Measurements from ENCODE around the gene COMMD4. TPM values are rescaled to one million over a fixed set of nuclear protein-coding genes. Genes with fewer than 3 reads are reported as not detected.
"Not testable (repeated sequence)": the region's sequence is repeated elsewhere in the genome, so short reads cannot be mapped to it uniquely, and the experiment has no call there.

Gene COMMD4
- total and polyA plus RNA-seq, 2 of the 4 experiments (the other 2 are of a cell fraction) = 91.2 to 133 TPM

GRCh38 chr15:75302753-75303152 is 33.1 kb upstream of the COMMD4 start:
- H3K18ac ChIP-seq (ENCODE audit: low read depth, low read length); CTCF ChIA-PET; ATAC-seq (ENCODE audit: low read depth); H3K56ac ChIP-seq (ENCODE audit: extremely low read depth, insufficient read depth, low read length); BruUV-seq (replicated peaks); H2AK5ac ChIP-seq (ENCODE audit: low read depth, low read length); H3K4ac ChIP-seq (ENCODE audit: low read depth, low read length); H3K27ac ChIP-seq (ENCODE audit: insufficient read depth, low read length); H2BK5ac ChIP-seq (ENCODE audit: low read depth, low read length, poor library complexity, severe bottlenecking); dilution Hi-C loops (cut with HindIII; ENCODE audit: low sequenced_read_pairs, unreplicated experiment); H4K8ac ChIP-seq (ENCODE audit: low read depth in 2 of 2, low read length in 2 of 2); H4K91ac ChIP-seq (ENCODE audit: insufficient read depth, low read depth, low read length); DNase-seq; H3K23ac ChIP-seq (ENCODE audit: low read depth, low read length); H3K36me3 ChIP-seq (ENCODE audit: control insufficient read depth, insufficient read depth, low read length); H4K5ac ChIP-seq (ENCODE audit: low read depth, low read length); H3K79me1 ChIP-seq (ENCODE audit: low read depth in 1 of 2, low read length in 2 of 2); H3K14ac ChIP-seq (replicated peaks; ENCODE audit: low read depth, low read length); H2BK120ac ChIP-seq (ENCODE audit: low read depth, low read length); H3K4me1 ChIP-seq (ENCODE audit: control insufficient read depth, insufficient read depth, low read length); H3K9me1 ChIP-seq (ENCODE audit: insufficient read depth, low read length); H2BK15ac ChIP-seq (ENCODE audit: low read depth, low read length); POLR2A ChIA-PET (ENCODE audit: unreplicated experiment); H3K4me2 ChIP-seq (ENCODE audit: low read depth, low read length); in situ Hi-C loops (cut with MboI; ENCODE audit: low sequenced_read_pairs); H4K20me1 ChIP-seq (ENCODE audit: insufficient read depth, low read length); H2AFZ ChIP-seq (replicated peaks; ENCODE audit: low read length, poor library complexity); H3K9me3 ChIP-seq (ENCODE audit: control insufficient read depth, insufficient read depth, low read length); H3K9ac ChIP-seq (ENCODE audit: low read depth, low read length); H2BK20ac ChIP-seq (ENCODE audit: low read depth, low read length); H2AK9ac ChIP-seq (replicated peaks; ENCODE audit: low read depth, low read length, poor library complexity); H3K4me3 ChIP-seq (ENCODE audit: insufficient read depth, low read depth, low read length): not testable (repeated sequence)
- WGBS, 2 experiments (ENCODE audit: extremely low coverage in 2 of 2, insufficient read length in 1 of 2) = no CpG with 5 or more reads among the region's 4 CpGs
- intact Hi-C loops (cut with micrococcal nuclease) = loop anchor here (10.0 kb wide), 2 partner anchors 58 to 278 kb away; partner anchors contain the start of gene PPCDC
- H3K27me3 ChIP-seq (ENCODE audit: control insufficient read depth, insufficient read depth, low read length) = peaks cover 26% of the 10 kb centered on the region

Data from IMR-90 (cell line).